HG02852 (cell line): Measurements from ENCODE around the gene GPC5.

Experiments
- ATAC-seq: cut with Tn5 transposase; IDR thresholded peaks from one replicate; pipeline ENCODE4 v1.9.1; 2021; ENCODE audit warnings: mild to moderate bottlenecking, moderate library complexity; ENCODE audit not compliant: unreplicated experiment

Gene GPC5

DNA sequence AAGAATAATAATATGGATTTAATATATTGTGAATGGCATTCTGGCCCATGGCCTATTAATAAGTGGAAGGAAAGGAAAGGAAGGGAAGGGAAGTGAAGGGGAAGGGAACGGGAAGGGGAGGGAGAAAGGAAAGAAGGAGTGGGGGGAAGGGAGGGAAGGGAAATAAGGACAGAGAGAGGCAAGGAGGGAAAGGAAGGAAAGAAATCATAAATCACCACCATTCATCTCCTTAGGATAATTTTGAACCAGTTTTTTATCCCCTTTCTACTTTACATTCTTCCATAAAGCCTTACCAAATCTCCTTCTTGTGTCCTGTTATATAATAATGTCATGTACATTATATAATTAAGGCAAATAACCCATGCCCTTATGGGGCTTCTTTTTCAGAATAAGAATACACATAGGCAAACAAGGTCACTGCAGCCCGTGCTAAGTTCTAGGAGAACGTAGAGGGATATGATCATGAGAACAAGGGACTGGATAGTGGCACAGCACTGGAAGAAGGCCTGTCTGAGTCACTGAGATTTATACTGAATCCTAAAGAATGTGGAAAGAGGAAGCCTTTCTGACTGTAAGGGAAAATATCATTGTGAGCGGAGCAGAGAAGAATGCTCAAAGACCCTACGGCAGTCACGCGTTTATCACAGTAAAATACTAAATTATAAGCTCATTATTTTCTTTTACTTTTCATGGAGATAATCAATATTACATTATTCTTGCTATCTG, 1383.7 kb downstream of the GPC5 start:
- no peak for ATAC-seq

DNA sequence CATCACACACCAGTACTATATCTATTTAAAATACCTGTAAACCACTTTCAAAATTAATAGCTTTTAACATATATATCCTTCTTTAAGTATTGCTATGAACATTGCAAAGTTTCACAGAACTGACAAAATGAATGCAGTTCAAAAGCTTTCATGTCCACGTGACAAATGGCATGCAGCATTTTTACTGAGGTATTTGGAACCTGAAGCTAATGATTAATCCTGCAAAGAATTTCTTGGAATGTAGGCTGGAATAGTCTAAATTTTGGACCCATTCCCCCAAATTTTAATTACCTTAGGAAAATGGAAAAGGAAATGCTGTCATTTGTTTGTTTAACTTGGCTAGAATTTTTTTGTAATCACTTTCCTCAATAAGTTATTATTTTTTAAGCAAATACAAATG, 1404.4 kb downstream of the GPC5 start:
- no peak for ATAC-seq

DNA sequence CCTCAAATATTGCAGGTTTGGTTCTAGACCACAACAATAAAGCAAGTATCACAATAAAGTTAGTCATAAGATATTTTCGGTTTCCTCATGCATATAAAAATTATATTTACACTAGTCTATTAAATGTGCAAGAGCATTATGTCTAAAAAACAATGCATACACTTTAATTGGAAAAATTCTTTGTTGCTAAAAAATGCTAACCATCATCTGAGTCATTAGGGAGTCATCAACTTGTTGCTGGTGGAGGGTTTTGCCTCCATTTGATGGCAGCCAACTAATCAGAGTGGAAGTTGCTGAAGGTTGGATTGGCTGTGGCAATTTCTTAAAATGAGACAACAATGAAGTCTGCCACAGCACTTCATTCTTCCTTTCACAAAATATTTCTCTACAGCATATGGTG, 1405.9 kb downstream of the GPC5 start:
- ATAC-seq: no peak

DNA sequence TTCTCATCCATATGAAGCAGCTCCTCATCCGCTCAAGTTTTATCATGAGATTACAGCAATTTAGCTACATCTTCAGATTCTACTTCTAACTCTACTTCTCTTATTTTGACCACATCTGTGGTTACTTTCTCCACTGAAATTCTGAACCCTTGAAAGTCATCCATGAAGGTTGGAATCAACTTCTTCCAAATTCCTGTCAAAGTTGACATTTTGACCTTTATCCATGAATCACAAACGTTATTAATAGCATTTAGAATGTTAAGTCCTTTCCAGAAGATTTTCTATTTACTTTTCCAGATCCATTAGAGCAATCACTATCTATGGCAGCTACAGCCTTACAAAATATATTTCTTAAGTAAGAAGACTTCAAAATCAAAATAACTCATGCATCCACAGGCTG, 1406.5 kb downstream of the GPC5 start:
- ATAC-seq: no peak

DNA sequence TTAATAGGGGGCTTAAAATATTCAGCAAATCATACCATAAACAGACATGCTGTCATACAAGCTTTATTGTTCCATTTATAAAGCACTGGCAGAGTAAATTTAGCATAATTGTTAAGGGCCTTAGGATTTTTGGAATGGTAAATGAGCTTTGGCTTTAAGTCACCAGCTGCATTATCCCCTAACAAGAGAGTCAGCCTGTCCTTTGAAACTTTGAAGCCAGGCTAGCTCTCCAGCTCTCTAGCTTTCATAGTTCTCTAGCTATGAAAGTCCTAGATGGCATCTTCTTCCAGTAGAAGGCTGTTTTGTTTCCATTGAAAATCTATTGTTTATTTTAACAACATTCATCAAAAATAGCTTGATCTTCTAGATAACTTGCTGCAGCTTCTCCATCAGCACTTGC, 1407.3 kb downstream of the GPC5 start:
- peak; percentile 21 for ATAC-seq

DNA sequence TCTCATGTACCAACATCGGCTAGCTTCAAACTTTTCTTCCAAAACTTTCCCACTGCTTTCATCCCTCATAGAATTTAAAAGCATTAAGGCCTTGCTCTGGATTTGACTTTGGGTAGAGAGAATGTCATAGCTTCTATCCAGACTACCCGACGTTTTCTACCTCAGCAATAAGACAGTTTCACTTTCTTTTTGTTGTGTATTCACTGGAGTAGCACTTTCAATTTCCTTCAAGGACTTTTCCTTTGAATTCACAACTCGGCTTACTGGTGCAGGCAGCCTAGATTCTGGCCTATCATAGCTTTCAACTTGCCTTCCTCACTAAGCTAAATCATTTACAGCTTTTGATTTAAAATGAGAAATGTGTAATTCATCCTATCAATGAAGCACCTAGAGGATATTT, 1407.8 kb downstream of the GPC5 start:
- peak; percentile 74 for ATAC-seq

DNA sequence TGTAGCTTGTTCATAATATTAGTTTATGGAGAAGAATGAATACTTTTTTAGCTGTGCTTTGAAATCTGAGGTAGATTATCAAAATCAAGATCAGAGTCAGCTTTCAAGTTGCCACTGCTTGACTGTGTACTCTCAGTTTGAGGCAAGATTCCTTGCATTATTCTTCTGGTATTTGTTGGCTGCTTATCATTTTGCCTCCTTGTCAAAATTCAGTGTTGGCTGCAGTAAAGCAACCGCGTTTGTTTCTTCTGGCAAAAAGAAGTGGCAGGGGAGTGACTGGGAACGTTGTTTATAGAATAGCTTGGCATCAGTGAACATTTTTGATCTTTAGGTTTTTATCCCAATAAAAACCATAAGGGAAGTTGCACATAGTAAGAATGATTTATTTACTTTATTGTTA, 1408.9 kb downstream of the GPC5 start:
- ATAC-seq: no peak

DNA sequence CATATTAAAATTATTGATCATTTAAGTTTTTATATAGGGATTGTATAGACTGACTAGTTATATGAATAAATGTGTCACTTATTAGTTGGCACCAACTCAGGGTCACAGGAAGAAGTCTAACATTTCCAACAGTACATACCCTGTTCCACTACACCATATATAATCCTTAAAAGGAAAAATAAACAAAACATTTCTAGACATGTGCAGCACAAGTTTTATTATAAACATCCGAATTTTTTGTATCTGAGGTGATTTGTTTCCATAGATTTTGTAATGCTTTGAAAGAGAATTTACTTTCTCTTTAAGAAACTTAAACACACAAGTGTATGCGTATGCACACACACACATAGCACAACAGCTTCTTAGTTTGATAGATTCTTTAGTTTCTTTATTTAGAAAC, 1409.5 kb downstream of the GPC5 start:
- ATAC-seq: no peak

DNA sequence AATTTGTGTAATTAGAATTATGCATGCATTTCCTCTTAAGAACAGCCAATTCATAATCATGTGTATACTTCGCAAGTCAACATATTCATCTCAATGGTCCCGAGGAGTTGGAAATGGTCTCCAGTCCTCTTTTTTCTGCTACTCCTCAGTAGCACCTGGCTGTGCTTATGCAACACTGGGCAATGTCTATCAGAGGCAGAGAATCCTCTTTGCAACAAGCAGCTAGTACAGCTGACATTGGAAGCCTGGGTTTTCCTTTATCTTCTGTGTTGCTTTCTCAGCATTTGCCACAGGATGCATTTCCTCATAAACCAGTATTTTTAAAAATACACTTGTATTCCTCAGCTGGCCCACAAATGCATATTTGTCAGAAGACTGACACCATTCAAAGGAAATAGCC, 1422.9 kb downstream of the GPC5 start:
- ATAC-seq: no peak

DNA sequence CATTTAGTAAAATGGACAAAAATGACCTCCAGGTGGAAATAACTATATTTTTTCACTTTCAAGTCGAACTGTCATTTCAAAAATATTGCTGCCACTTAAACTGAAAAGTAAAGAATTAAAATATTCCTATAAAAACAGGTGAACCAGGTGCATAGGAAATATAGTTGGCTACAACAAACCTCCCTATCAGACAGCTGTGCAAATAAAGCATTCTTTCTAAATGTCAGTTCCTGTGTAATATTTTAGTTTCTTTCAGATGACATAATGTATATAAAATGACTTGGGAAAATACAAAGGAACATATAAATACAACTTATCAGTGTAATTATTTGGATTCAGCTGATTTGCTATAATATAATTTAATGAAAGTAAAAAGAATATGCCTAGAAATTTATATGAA, 1424.6 kb downstream of the GPC5 start:
- ATAC-seq: no peak

DNA sequence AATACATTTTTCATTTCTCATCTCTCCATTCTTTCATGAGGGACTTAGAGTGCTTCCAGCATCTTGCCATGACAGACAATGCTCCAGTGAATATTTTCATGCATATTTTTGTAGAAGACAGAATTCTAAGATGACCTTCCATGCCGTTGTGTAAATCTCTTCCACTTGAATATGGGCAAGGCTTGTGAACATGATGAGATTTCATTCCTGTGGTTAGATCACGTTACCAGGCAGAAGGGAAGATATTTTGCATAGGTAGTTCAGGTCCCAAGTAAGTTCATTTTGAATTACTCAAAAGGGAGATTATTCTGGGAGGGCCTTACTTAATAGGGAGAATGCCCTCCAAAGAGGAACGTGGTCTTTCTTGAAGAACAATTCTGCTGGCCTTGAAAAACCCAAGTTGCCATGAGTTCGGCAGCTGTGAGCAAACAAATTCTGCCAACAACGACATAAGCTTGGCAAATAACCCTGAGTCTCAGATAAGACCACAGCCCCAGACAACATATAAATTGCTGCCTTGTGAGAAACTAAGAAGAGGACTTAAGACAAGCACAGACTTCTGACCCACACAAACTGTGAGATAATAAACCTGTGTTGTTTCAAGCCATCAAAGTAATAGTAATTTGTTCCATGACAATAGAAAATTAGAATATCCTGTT, 1427.6 kb downstream of the GPC5 start:
- ATAC-seq: no peak

DNA sequence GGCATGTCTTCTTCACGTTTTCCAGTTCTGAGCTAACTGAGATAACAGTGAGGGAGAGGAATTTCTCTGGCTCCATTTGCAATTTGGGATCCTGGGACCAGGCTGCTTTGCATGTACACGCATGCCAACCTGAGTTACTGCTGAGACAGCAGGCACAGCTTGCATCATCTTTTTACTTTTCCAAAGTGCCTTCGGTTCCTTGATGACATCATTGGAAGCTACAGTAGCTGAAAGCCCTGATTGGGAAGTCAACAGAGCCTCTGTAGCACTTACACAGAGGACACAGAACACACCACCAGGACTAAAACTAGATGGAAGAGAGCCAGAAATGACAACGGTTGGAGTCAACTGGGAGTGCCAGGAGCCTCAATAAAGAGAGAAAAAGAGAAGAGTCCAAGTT, 1429.1 kb downstream of the GPC5 start:
- ATAC-seq: no peak

DNA sequence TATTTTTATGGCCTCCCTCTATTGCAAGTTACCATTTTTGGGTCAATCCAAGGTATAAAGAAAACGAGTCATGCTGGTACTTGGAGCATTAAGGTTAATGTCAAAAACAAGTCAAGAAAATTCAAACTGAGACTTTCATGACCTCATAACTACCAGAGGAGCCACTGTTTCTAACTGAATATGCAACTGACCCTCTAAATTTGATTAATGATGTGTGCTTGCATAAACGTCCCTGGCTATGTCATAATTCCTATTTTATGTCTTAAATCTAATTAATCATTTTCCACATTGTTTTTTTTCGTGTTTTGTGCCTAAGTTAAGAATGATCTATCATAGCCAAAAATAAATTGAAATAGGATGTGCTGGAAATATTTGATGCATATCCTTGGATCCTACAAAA, 1431.5 kb downstream of the GPC5 start:
- no peak for ATAC-seq

DNA sequence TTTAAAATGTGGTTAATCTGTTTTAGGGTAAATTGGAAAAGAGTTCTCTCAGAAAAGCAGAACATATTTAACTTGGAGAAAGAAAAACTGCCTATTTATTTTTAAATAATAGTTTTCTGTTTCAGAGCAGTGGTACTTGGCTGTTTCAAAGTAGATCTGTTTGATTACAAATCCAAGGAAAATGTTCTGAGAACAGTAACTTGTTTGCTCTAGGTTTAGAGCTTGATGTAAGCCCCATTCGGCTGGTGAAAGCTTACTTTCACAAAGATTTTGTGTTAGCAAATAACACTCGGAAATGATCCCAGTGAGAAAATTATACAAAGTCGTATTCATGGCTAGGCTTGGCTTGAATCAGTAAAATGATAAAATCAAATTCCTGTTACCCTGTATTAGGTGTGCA, 1432.4 kb downstream of the GPC5 start:
- ATAC-seq: no peak

DNA sequence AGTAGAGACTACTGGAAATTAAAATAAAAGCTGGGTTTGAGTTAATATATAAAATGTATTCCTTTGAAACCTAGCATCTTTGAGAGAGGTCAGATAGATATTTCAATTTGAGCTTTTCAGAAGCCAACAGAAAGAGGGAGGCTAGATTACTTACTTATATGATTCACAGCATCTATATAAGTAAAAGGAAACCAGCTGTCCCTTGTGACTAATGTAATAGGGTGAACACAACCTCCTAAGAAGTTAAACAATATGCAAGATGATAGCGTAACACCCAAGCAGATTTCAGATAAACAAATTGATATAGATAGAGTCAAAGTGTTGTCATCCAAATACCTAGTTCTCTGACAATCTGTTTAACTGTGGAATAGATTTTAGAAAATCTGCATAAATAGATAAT, 1434.7 kb downstream of the GPC5 start:
- ATAC-seq: no peak

DNA sequence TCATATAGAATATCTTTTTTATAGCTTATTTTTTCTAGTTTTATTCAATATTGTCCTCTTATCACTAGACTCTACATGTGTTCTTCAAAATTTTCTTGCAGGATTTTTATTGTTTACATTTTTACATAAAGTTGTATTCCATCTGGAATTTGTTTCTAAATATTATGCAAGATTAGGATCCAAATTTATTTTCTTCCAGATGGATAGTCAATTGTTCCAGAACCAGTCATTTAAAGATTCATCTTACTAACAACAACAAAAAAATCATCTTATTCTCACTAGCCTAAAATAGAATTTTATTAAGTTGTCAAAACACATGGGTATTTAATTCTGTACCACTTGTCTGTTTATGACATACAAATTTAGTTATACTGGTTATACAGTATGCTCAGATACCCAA, 1437.8 kb downstream of the GPC5 start:
- no peak for ATAC-seq

DNA sequence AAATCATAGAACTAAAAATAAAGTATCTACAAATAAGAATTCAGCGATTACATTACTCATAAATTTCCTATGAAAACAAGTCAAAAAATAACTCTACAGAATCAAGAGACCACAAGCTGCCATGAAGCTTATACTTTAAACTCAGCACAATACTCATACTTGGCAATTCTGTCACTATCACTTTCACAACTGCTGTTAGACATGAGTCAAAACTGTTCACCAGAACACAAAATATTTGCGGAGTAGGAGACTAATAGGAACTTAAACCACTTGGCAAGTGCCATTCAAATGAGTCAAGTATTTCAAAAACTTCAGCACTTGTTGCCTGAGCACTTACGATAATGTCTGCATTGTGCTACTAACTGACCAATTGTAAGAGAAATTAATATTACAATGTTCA, 1440.4 kb downstream of the GPC5 start:
- no peak for ATAC-seq

DNA sequence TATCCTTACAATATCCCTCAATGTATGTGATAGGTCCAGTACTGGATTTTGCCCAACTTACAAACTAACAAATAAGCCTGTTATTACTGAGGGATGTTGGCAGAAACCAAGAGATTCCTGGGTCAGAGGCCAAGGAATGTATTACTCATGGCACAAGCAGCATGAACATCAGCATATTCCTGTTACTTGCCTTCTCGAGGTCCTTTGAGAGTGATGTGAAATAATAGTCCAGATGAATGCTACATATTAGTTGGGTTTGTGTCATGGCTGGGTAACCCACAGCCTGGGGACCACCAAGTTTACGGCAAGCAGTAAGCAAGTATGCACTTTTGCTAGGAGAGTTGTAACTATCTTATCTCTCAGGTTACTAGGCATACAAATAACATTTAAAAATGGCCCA, 1443.7 kb downstream of the GPC5 start:
- ATAC-seq: no peak

DNA sequence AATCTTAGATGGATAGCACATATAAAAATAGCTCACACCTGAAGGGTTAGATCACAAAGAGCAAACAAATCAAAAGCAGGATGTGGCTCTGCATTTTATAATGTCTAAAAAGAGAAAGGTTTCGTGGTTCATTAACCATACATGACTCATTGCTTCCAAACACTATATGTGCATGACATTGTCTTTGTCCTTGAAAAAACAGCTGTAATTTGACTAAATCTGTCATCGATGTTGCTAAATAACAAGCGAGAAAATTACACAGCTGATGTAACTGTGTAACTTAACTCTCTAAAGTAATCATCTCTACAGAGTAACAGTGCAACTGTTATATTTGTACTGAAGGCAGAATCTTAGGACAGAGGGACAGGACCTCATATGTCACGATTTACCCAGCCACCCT, 1445.1 kb downstream of the GPC5 start:
- ATAC-seq: no peak

DNA sequence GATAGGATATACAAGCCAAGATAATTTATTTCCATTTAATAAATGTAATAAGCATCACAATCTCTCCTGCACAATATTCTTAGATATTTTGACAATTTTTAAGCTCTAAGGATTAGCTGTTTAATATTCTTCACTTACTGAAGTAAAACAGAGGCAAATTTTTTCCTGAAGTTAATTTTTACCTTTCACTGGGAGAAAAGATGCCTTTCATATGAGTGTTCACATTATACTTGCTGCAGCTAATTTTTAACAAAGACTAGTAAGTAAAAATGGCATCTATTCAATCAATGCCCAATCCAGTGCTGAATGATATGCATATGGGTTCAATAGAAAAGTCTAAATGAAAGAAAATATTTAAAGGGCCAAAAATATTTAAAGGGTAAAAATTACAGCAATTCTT, 1451.0 kb downstream of the GPC5 start:
- ATAC-seq: no peak

DNA sequence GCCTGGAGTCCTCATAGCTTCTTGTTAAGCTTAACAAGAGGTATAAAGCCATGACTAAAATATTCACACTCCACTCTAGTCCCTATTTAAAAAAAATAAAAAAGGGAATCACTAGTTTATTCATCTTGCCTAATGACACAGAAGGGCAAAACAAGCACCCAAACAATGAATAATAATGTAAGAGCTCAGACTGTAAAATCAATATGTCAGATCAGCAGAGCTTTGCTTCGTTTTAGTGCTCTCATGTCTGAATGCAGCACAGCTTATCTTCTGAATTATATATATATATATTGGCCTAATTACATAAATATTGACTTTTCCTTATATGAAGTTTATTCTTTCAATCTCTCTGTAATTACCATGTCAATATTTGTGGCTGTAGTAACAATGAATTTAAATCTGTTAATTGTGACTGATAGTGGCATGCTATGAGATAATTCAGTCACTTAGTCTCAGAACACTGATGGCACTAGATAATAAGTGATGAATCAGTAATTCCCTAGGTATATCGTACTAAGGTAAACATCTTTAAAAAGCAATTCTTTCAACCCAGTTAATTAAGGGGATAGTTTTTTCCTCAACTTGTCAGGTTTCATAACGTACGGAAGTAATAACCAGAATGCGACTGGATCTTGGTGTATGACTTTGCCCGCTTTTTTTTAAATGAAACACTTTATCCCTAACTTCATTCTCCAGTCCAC, 1466.3 kb downstream of the GPC5 start:
- no peak for ATAC-seq

DNA sequence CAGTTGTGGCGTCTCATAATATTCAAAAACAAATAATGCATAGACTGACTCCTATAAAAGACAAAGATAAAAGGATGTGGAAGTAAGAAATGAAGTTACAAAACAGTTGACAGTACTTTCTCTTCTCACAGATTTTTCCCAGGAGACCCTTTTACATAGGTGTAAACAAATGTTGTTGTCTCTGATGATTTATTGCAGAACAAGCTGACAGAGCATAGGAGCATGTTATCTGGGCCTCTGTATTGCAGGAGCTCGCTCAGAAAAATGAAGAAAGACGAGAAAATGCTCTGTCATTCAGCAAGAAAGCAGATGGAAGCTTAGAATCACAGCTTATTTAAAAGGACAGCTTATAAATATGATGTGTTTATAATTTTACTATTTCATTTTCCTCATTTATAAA, 1474.6 kb downstream of the GPC5 start:
- no peak for ATAC-seq
